ENCODE data around the gene LPXN. TPM values are rescaled to one million over a fixed set of nuclear protein-coding genes. Genes with fewer than 3 reads are reported as not detected.

LPXN gene
- total RNA-seq, 1 experiment from 2014 or later, result 10.3 TPM

DNA sequence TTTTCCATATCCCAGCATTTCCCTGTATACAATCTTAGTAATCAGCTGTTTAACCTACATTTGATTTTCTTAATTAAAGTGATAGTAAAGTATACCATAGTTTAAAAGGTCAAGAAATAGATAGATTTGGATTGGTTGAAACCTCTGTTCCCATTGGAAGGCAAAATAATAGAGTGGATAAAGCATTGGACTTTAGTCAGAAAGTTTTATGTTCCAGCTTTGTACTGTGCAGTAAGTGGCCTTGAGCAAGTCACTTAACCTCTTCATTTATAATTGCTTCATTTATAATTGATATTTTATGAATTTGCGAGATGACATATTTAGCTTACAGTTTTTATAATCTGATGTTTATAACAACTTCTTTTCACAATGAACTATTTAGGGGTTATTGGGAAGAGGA lies 6.8 kb upstream of the LPXN start:
- H3K27ac ChIP-seq, result no peak overlapping the region
- H3K79me2 ChIP-seq (ENCODE audit: low read depth), result peaks cover 83% of the 10 kb centered on the region
- H4K20me1 ChIP-seq (ENCODE audit: insufficient read depth), result peaks cover 50% of the 10 kb centered on the region
- no peak overlapping the region for H2AFZ ChIP-seq
- no peaks in the 10 kb centered on the region for H3K9me3 ChIP-seq (ENCODE audit: insufficient read depth, low read depth)
- no peak for TF ChIP-seq EZH2 (IDR thresholded peaks at IDR 0.05; ENCODE audit: low read depth)
- TF ChIP-seq, protein P1, sequence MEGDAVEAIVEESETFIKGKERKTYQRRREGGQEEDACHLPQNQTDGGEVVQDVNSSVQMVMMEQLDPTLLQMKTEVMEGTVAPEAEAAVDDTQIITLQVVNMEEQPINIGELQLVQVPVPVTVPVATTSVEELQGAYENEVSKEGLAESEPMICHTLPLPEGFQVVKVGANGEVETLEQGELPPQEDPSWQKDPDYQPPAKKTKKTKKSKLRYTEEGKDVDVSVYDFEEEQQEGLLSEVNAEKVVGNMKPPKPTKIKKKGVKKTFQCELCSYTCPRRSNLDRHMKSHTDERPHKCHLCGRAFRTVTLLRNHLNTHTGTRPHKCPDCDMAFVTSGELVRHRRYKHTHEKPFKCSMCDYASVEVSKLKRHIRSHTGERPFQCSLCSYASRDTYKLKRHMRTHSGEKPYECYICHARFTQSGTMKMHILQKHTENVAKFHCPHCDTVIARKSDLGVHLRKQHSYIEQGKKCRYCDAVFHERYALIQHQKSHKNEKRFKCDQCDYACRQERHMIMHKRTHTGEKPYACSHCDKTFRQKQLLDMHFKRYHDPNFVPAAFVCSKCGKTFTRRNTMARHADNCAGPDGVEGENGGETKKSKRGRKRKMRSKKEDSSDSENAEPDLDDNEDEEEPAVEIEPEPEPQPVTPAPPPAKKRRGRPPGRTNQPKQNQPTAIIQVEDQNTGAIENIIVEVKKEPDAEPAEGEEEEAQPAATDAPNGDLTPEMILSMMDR (conservative IDR thresholded peaks at IDR 0.05), result no peak
- H3K4me2 ChIP-seq, result peak overlapping the region; percentile 77
- no peaks in the 10 kb centered on the region for H3K27me3 ChIP-seq (ENCODE audit: insufficient read depth, low read depth)
- H3K36me3 ChIP-seq (ENCODE audit: low read depth), result peaks cover 25% of the 10 kb centered on the region
- ChIA-PET CTCF (no interaction called here), POLR2A (ENCODE audit: unreplicated experiment) (interaction anchor here (0.6 kb wide), 1 partner anchor 75 kb away, joined by 9 read pairs; no protein-coding TSS in a partner anchor)
- peaks cover 35% of the 10 kb centered on the region for H3K4me1 ChIP-seq (replicated peaks; ENCODE audit: insufficient read depth)
- no peak for DNase-seq
- BruUV-seq (replicated peaks), result no TSS peak
- peaks cover 17% of the 10 kb centered on the region for H3F3A ChIP-seq (ENCODE audit: insufficient read depth, low read depth)
- intact Hi-C loops (cut with micrococcal nuclease; ENCODE audit: unreplicated experiment), result no loop called here
- no peak overlapping the region; the same call in 1 of the 2 replicates for H3K4me3 ChIP-seq
- H3K9me2 ChIP-seq (ENCODE audit: insufficient read depth), result no peaks in the 10 kb centered on the region

DNA sequence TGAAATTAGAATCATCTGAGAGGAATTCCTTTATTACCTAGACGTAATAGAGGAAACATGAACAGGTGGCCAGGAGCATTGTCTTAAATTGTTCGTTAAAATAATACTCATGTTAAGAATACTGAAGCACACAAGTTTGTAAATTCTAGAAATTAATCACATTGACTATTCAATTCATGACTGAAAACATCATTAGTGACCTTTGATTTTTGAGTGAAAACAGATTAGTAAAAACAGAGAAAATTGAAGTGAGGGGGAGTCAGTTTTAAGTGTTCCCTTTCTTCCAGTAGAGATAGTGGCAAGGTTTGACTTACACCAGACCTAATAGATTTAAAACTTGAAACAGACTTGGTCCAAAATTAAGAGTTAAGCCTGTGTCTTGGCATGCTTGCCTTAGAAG lies 4.7 kb upstream of the LPXN start:
- Histone ChIP-seq H3K4me1 (replicated peaks; ENCODE audit: insufficient read depth) (peaks cover 51% of the 10 kb centered on the region), H3K36me3 (ENCODE audit: low read depth) (peaks cover 17% of the 10 kb centered on the region), H3K79me2 (ENCODE audit: low read depth) (peaks cover 77% of the 10 kb centered on the region), H3K9me2 (ENCODE audit: insufficient read depth) (no peaks in the 10 kb centered on the region), H4K20me1 (ENCODE audit: insufficient read depth) (peaks cover 44% of the 10 kb centered on the region), H3K4me2 (peak overlapping the region; percentile 77), H3K9me3 (ENCODE audit: insufficient read depth, low read depth) (no peaks in the 10 kb centered on the region), H3K27ac (peak overlapping the region; percentile 86), H2AFZ (no peak overlapping the region), H3K27me3 (ENCODE audit: insufficient read depth, low read depth) (no peaks in the 10 kb centered on the region), H3K4me3 (peak overlapping the region; percentile 82), H3F3A (ENCODE audit: insufficient read depth, low read depth) (peaks cover 38% of the 10 kb centered on the region)
- no TSS peak for BruUV-seq (replicated peaks)
- CTCF ChIA-PET, result interaction anchor here (1.6 kb wide), 1 partner anchor 564 kb away, joined by 4 read pairs; no protein-coding TSS in a partner anchor
- TF ChIP-seq, protein P1 (conservative IDR thresholded peaks at IDR 0.05), result no peak
- no peak for TF ChIP-seq EZH2 (IDR thresholded peaks at IDR 0.05; ENCODE audit: low read depth)
- no peak for DNase-seq
- POLR2A ChIA-PET (ENCODE audit: unreplicated experiment), result no interaction called here
- intact Hi-C loops (cut with micrococcal nuclease; ENCODE audit: unreplicated experiment), result no loop called here

DNA sequence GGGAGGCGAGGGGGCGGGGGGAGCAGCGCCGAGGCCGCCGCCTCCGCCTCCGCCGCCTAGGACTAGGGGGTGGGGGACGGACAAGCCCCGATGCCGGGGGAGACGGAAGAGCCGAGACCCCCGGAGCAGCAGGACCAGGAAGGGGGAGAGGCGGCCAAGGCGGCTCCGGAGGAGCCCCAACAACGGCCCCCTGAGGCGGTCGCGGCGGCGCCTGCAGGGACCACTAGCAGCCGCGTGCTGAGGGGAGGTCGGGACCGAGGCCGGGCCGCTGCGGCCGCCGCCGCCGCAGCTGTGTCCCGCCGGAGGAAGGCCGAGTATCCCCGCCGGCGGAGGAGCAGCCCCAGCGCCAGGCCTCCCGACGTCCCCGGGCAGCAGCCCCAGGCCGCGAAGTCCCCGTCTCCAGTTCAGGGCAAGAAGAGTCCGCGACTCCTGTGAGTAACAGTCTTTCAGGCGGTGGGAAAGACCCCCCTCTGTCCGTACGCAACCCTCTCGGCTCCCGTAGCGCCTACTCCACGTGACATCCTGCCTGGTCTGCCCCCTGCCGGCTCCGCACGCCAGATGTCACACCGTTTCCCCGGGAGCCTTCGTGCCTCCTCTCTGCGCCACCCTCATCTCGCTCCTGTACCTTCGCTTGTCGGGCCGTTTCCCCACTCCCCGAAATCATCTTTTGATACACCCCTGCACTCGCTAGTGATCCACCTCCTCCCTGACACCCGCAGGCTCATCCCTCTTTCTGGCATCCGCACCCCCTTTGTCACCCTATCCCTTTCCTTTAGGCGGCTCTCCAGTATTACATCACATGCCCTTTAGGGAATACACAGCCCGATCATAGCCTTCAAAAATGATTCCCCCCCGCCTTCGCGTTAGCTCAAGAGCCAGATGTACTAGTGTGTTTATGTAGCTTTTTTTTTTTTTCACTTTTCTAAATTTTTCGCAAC lies 3.8 kb upstream of the LPXN start:
- BruUV-seq (replicated peaks), result TSS peak; percentile 31
- H3K27me3 ChIP-seq (ENCODE audit: insufficient read depth, low read depth), result no peaks in the 10 kb centered on the region
- POLR2A ChIA-PET (ENCODE audit: unreplicated experiment), result interaction anchor here (0.6 kb wide), 1 partner anchor 146 kb away, joined by 8 read pairs; no protein-coding TSS in a partner anchor
- intact Hi-C loops (cut with micrococcal nuclease; ENCODE audit: unreplicated experiment), result loop anchor here (2.0 to 5.0 kb wide), 4 partner anchors 191 to 1255 kb away; partner anchors contain the start of gene TNKS1BP1
- peak; percentile 68 to 85 for DNase-seq
- peak overlapping the region; percentile 77 for H3K4me2 ChIP-seq
- H3F3A ChIP-seq (ENCODE audit: insufficient read depth, low read depth), result peaks cover 46% of the 10 kb centered on the region
- no peak for TF ChIP-seq EZH2 (IDR thresholded peaks at IDR 0.05; ENCODE audit: low read depth)
- TF ChIP-seq, protein P1 (conservative IDR thresholded peaks at IDR 0.05), result peak; percentile 77
- CTCF ChIA-PET, result interaction anchor here (0.6 to 1.6 kb wide), 2 partner anchors 565 to 607 kb away, joined by 3 to 4 read pairs; no protein-coding TSS in a partner anchor
- peaks cover 38% of the 10 kb centered on the region for H4K20me1 ChIP-seq (ENCODE audit: insufficient read depth)
- peaks cover 77% of the 10 kb centered on the region for H3K79me2 ChIP-seq (ENCODE audit: low read depth)
- peak overlapping the region; percentile 86 for H3K27ac ChIP-seq
- no peaks in the 10 kb centered on the region for H3K9me2 ChIP-seq (ENCODE audit: insufficient read depth)
- H3K4me3 ChIP-seq, result peak overlapping the region; percentile 82
- no peaks in the 10 kb centered on the region for H3K9me3 ChIP-seq (ENCODE audit: insufficient read depth, low read depth)
- peaks cover 59% of the 10 kb centered on the region for H3K4me1 ChIP-seq (replicated peaks; ENCODE audit: insufficient read depth)
- peaks cover 8% of the 10 kb centered on the region; the same call in 1 of the 2 replicates for H3K36me3 ChIP-seq (ENCODE audit: low read depth)
- H2AFZ ChIP-seq, result peak overlapping the region; percentile 75

Measured in PC-9 (cell line).